Keratinocyte (primary cell): ENCODE measurements around the gene KMT2B. TPM values are rescaled to one million over a fixed set of nuclear protein-coding genes. Genes with fewer than 3 reads are reported as not detected.

Experiments used
- DNase-seq: peaks from one replicate; pipeline ENCODE4 v3.0.0-alpha.2; 2011; ENCODE audit warnings: low read depth, missing footprints, low spot score
- FAIRE-seq: peaks from 2 replicates; lab custom pipeline; 2011; peaks lifted over from hg19 to GRCh38; lab: Jason Lieb, UNC
- H2AFZ ChIP-seq: 2 replicates; pipeline ENCODE4 v1.6.0; 2012; ENCODE audit warnings: low read length, control low read depth, inconsistent platforms; ENCODE audit not compliant: control insufficient read depth
- H3K27ac ChIP-seq: 2 replicates; pipeline ENCODE4 v1.5.1; 2011; ENCODE audit warnings: low read length; ENCODE audit not compliant: control insufficient read depth, insufficient read depth
- H3K27me3 ChIP-seq: 3 replicates; pipeline ENCODE4 v1.6.0; 2011; ENCODE audit warnings: low read length; ENCODE audit not compliant: control insufficient read depth, insufficient read depth; ENCODE audit errors: extremely low read depth
- H3K36me3 ChIP-seq, 2 experiments: 2 replicates in 1 of 2; 3 replicates in 1 of 2; pipeline ENCODE4 v1.5.1; 2011; ENCODE audit warnings: low read length in 2 of 2, mild to moderate bottlenecking in 1 of 2; ENCODE audit not compliant: control insufficient read depth in 2 of 2, insufficient read depth in 2 of 2; ENCODE audit errors: extremely low read depth in 1 of 2
- H3K4me1 ChIP-seq: 3 replicates; pipeline ENCODE4 v1.5.1; 2011; ENCODE audit warnings: low read length; ENCODE audit not compliant: control insufficient read depth, insufficient read depth; ENCODE audit errors: extremely low read depth
- H3K4me2 ChIP-seq: 3 replicates; pipeline ENCODE4 v1.6.0; 2011; ENCODE audit warnings: low read depth, low read length; ENCODE audit not compliant: control insufficient read depth, insufficient read depth; ENCODE audit errors: extremely low read depth
- H3K4me3 ChIP-seq, 3 experiments: fragments of 200-600 bp in 1 of 3; sonication (generic) in 1 of 3; 2 replicates in 2 of 3; 3 replicates in 1 of 3; pipeline ENCODE4 v1.5.1; 2011 to 2016; ENCODE audit warnings: low read length in 3 of 3, mild to moderate bottlenecking in 3 of 3, control low read depth in 2 of 3, inconsistent platforms in 1 of 3, low read depth in 1 of 3, mixed read lengths in 1 of 3, mixed run types in 1 of 3, moderate library complexity in 1 of 3; ENCODE audit not compliant: control insufficient read depth in 2 of 3, insufficient read depth in 2 of 3; ENCODE audit errors: extremely low read depth in 1 of 3
- H3K79me2 ChIP-seq: 2 replicates; pipeline ENCODE4 v1.6.0; 2012; ENCODE audit warnings: low read length; ENCODE audit not compliant: control insufficient read depth, insufficient read depth
- H3K9ac ChIP-seq: 3 replicates; pipeline ENCODE4 v1.6.0; 2011; ENCODE audit warnings: low read length; ENCODE audit not compliant: control insufficient read depth, insufficient read depth; ENCODE audit errors: extremely low read depth
- H3K9me1 ChIP-seq: 3 replicates; pipeline ENCODE4 v1.6.0; 2011; ENCODE audit warnings: low read length; ENCODE audit not compliant: control insufficient read depth, insufficient read depth; ENCODE audit errors: extremely low read depth
- H3K9me3 ChIP-seq: 2 replicates; pipeline ENCODE4 v1.5.1; 2012; ENCODE audit warnings: low read depth, low read length; ENCODE audit not compliant: control insufficient read depth
- H4K20me1 ChIP-seq: 3 replicates; pipeline ENCODE4 v1.6.0; 2011; ENCODE audit warnings: low read length; ENCODE audit not compliant: control insufficient read depth, insufficient read depth; ENCODE audit errors: extremely low read depth
- EZH2 ChIP-seq: IDR thresholded peaks from one replicate; pipeline ENCODE4 v1.6.1; 2012; ENCODE audit warnings: inconsistent platforms, mild to moderate bottlenecking, low read length, moderate library complexity
- dilution Hi-C: fragments of 300-500 bp; cut with MboI; formaldehyde crosslinking; loops from one replicate; pipeline ENCODE4 v1.7.0; 2020; ENCODE audit warnings: low sequenced_read_pairs; ENCODE audit not compliant: extremely low pct_ligation_motif_present
- polyA plus RNA-seq, 5 experiments: library from polyadenylated mRNA; depleted of rRNA in 3 of 5; stranded (reverse) in 3 of 5; stranded (forward) in 1 of 5; unstranded in 1 of 5; fragments of >200 nt; gene quantifications; 1 replicate in 1 of 5; 2 replicates in 3 of 5; 3 replicates in 1 of 5; pipeline versions ENCODE4 v1.2.1 to v1.2.3, GENCODE V29; 2011 to 2012; ENCODE audit warnings: missing spikeins in 2 of 5, low read depth in 1 of 5, low replicate concordance in 1 of 5
- TF ChIP-seq, protein P1 (sequence below), 3 experiments: IDR thresholded peaks in 1 of 3; conservative IDR thresholded peaks in 1 of 3; optimal IDR thresholded peaks in 1 of 3; 2 replicates in 2 of 3; 3 replicates in 1 of 3; pipeline versions ENCODE3 to v1.5.1; 2011; ENCODE audit warnings: low read length in 3 of 3, mild to moderate bottlenecking in 3 of 3, moderate library complexity in 2 of 3, control low read depth in 1 of 3, inconsistent platforms in 1 of 3; ENCODE audit not compliant: insufficient read depth in 2 of 3; ENCODE audit errors: extremely low read depth in 1 of 3

KMT2B gene
- polyA plus RNA-seq, 1 donor (not counting 4 experiments of a cell fraction or from before 2014, with no cell fraction given) = 7.7 TPM

DNA sequence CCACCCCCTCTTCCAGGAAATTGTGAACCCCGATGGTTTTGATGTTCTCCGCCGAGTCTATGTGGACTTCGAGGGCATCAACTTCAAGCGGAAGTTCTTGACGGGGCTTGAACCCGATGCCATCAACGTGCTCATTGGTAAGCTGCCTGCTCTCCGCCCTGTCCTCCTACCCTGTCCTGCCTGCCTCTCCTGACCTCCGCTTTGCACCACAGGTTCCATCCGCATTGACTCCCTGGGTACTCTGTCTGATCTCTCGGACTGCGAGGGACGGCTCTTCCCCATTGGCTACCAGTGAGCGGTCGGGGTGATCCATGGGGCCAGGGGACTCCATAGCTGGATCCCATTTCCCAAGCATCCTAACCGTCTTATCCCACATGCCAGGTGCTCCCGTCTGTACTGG is 12.5 kb downstream of the KMT2B start:
- peaks cover 4% of the 10 kb centered on the region for H3K79me2 ChIP-seq
- no peaks in the 10 kb centered on the region for H3K9me1 ChIP-seq
- no peaks in the 10 kb centered on the region for H3K27me3 ChIP-seq
- H3K36me3 ChIP-seq = peaks cover 65 to 73% of the 10 kb centered on the region in 2 experiments
- no peak for FAIRE-seq
- no peak overlapping the region for H3K27ac ChIP-seq
- TF ChIP-seq EZH2 = no peak
- TF ChIP-seq, protein P1, sequence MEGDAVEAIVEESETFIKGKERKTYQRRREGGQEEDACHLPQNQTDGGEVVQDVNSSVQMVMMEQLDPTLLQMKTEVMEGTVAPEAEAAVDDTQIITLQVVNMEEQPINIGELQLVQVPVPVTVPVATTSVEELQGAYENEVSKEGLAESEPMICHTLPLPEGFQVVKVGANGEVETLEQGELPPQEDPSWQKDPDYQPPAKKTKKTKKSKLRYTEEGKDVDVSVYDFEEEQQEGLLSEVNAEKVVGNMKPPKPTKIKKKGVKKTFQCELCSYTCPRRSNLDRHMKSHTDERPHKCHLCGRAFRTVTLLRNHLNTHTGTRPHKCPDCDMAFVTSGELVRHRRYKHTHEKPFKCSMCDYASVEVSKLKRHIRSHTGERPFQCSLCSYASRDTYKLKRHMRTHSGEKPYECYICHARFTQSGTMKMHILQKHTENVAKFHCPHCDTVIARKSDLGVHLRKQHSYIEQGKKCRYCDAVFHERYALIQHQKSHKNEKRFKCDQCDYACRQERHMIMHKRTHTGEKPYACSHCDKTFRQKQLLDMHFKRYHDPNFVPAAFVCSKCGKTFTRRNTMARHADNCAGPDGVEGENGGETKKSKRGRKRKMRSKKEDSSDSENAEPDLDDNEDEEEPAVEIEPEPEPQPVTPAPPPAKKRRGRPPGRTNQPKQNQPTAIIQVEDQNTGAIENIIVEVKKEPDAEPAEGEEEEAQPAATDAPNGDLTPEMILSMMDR (optimal IDR thresholded peaks at IDR 0.05 in 1 of 3, IDR thresholded peaks at IDR 0.05 in 1 of 3, conservative IDR thresholded peaks at IDR 0.05 in 1 of 3; ENCODE audit: extremely low read depth in 1 of 3, insufficient read depth in 2 of 3, low read length in 3 of 3) = no peak
- H3K4me2 ChIP-seq = no peak overlapping the region
- no peak overlapping the region for H3K9ac ChIP-seq
- DNase-seq = no peak
- H3K4me3 ChIP-seq = no peak overlapping the region
- H3K9me3 ChIP-seq = no peaks in the 10 kb centered on the region
- no peaks in the 10 kb centered on the region for H3K4me1 ChIP-seq
- H4K20me1 ChIP-seq = peaks cover 2% of the 10 kb centered on the region
- dilution Hi-C loops = no loop called here
- H2AFZ ChIP-seq = no peak overlapping the region

DNA sequence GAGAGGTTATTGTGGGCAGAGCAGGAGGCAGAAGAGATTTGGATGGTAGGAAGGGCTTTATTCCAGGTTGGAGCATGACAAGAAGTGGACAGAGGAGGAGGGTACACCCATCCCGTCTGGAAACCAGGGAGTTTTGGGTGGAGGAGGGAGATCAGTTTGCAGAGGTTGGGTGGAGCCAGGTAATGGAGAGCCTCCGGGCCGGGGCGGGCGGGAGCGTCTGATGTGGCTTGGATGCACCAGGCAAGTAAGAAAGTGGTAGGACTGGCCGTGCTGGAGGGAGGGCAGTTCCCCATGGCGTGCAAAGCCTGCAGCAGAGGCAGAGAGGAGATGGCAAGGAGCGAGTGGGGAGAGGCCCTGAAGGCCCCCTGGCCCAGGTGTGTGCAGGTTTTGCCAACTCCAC is 13.6 kb downstream of the KMT2B start:
- Histone ChIP-seq H3K27me3 (no peaks in the 10 kb centered on the region), H3K9ac (no peak overlapping the region), H3K4me1 (no peaks in the 10 kb centered on the region), H3K9me1 (no peaks in the 10 kb centered on the region), H3K9me3 (no peaks in the 10 kb centered on the region), H2AFZ (no peak overlapping the region), H3K79me2 (peaks cover 2% of the 10 kb centered on the region), H4K20me1 (peaks cover 3% of the 10 kb centered on the region), H3K4me2 (no peak overlapping the region), H3K36me3 (peaks cover 61 to 71% of the 10 kb centered on the region in 2 experiments), H3K4me3 (no peak overlapping the region), H3K27ac (no peak overlapping the region)
- DNase-seq = no peak
- TF ChIP-seq EZH2 = no peak
- TF ChIP-seq, protein P1 (optimal IDR thresholded peaks at IDR 0.05 in 1 of 3, IDR thresholded peaks at IDR 0.05 in 1 of 3, conservative IDR thresholded peaks at IDR 0.05 in 1 of 3; ENCODE audit: extremely low read depth in 1 of 3, insufficient read depth in 2 of 3, low read length in 3 of 3) = no peak
- dilution Hi-C loops = no loop called here
- FAIRE-seq = no peak
